H1 (cell line): ENCODE measurements around the gene ARHGEF10L. TPM values are rescaled to one million over a fixed set of nuclear protein-coding genes. Genes with fewer than 3 reads are reported as not detected.
A peak's percentile ranks its signal among the peaks of the same experiment; 100 is the strongest.

ENCODE experiments used
- CTCF ChIA-PET: fragments of 300-600 bp; sonication (Branson Sonifier 250); formaldehyde crosslinking; loops from one replicate; lab custom pipeline; 2021; ENCODE audit not compliant: partially characterized antibody; lab: Charles Lee
- POLR2A ChIA-PET: fragments of 300-600 bp; sonication (Branson Sonifier 250); formaldehyde crosslinking; loops from one replicate; lab custom pipeline; 2021; ENCODE audit warnings: inconsistent platforms; ENCODE audit not compliant: partially characterized antibody; lab: Charles Lee
- DNase-seq, 2 experiments: peaks; one replicate each; pipeline versions ENCODE4 v3.0.0 to v3.0.0-alpha.2; 2010 to 2022; ENCODE audit warnings: low spot score in 2 of 2, low read depth in 1 of 2, mixed read lengths in 1 of 2
- FAIRE-seq: peaks from 2 replicates; lab custom pipeline; 2011; peaks lifted over from hg19 to GRCh38; lab: Jason Lieb, UNC
- H2AFZ ChIP-seq: 2 replicates; pipeline ENCODE4 v1.8.1; 2012; ENCODE audit warnings: low read length, inconsistent platforms
- H2AK5ac ChIP-seq: 2 replicates; pipeline ENCODE4 v1.6.1; 2013; ENCODE audit warnings: low read depth, low read length
- H2BK120ac ChIP-seq: replicated peaks from 2 replicates; pipeline ENCODE3; 2013; ENCODE audit warnings: low read depth, low read length, inconsistent platforms
- H2BK12ac ChIP-seq: 2 replicates; pipeline ENCODE4 v1.6.1; 2013; ENCODE audit warnings: low read depth, low read length
- H2BK15ac ChIP-seq: 2 replicates; pipeline ENCODE4 v1.6.1; 2013; ENCODE audit warnings: low read length
- H2BK20ac ChIP-seq: 2 replicates; pipeline ENCODE4 v1.6.1; 2013; ENCODE audit warnings: low read length
- H2BK5ac ChIP-seq: 2 replicates; pipeline ENCODE4 v1.6.1; 2013; ENCODE audit warnings: low read depth, low read length
- H3K14ac ChIP-seq: 2 replicates; pipeline ENCODE4 v1.6.1; 2013; ENCODE audit warnings: inconsistent platforms; ENCODE audit not compliant: insufficient read length
- H3K18ac ChIP-seq: 2 replicates; pipeline ENCODE4 v1.6.1; 2013; ENCODE audit warnings: low read length; ENCODE audit errors: extremely low read depth
- H3K23ac ChIP-seq: 2 replicates; pipeline ENCODE4 v1.6.1; 2013; ENCODE audit warnings: inconsistent platforms; ENCODE audit not compliant: insufficient read length
- H3K23me2 ChIP-seq: 2 replicates; pipeline ENCODE4 v1.6.1; 2013; ENCODE audit warnings: low read depth, low read length
- H3K27ac ChIP-seq: 2 replicates; pipeline ENCODE4 v1.6.1; 2011; ENCODE audit warnings: low read depth, low read length, inconsistent platforms
- H3K27me3 ChIP-seq, 4 experiments: replicated peaks in 1 of 4; 1 replicate in 1 of 4; 2 replicates in 3 of 4; pipeline versions ENCODE4 v1.6.1 to v1.8.1; 2011 to 2013; ENCODE audit warnings: low read length in 3 of 4, mild to moderate bottlenecking in 3 of 4, inconsistent platforms in 2 of 4, mixed read lengths in 2 of 4, moderate library complexity in 1 of 4; ENCODE audit not compliant: control insufficient read depth in 3 of 4, insufficient read depth in 3 of 4; ENCODE audit errors: extremely low read depth in 1 of 4
- H3K36me3 ChIP-seq, 4 experiments: 2 replicates each; pipeline versions ENCODE4 v1.6.1 to v1.8.1; 2011 to 2013; ENCODE audit warnings: mild to moderate bottlenecking in 4 of 4, low read length in 3 of 4, moderate library complexity in 2 of 4, control low read depth in 1 of 4, inconsistent platforms in 1 of 4; ENCODE audit not compliant: insufficient read depth in 4 of 4, control insufficient read depth in 2 of 4
- H3K4ac ChIP-seq: replicated peaks from 2 replicates; pipeline ENCODE3; 2013; ENCODE audit warnings: low read length, low read depth, mixed read lengths, inconsistent platforms; ENCODE audit not compliant: insufficient read length
- H3K4me1 ChIP-seq, 4 experiments: replicated peaks in 1 of 4; 1 replicate in 1 of 4; 2 replicates in 3 of 4; pipeline versions ENCODE4 v1.6.1 to v1.8.1; 2011 to 2013; ENCODE audit warnings: low read length in 3 of 4, inconsistent platforms in 2 of 4, mixed read lengths in 1 of 4; ENCODE audit not compliant: insufficient read depth in 4 of 4, control insufficient read depth in 3 of 4
- H3K4me2 ChIP-seq, 2 experiments: 2 replicates each; pipeline versions ENCODE4 v1.6.1 to v1.8.1; 2011 to 2013; ENCODE audit warnings: low read depth in 2 of 2, low read length in 2 of 2, control low read depth in 1 of 2, inconsistent platforms in 1 of 2, mild to moderate bottlenecking in 1 of 2; ENCODE audit not compliant: insufficient read depth in 1 of 2
- H3K4me3 ChIP-seq, 4 experiments: fragments of 200-600, 300-600 bp in 1 of 4; sonication (generic), shearing (Covaris generic), sonication (Bioruptor Twin) in 1 of 4; 2 replicates each; pipeline versions ENCODE4 v1.5.1 to v1.8.1; 2011 to 2016; ENCODE audit warnings: low read length in 4 of 4, low read depth in 3 of 4, control low read depth in 2 of 4, inconsistent platforms in 2 of 4, mild to moderate bottlenecking in 2 of 4, mixed read lengths in 1 of 4, moderate library complexity in 1 of 4; ENCODE audit not compliant: insufficient read depth in 2 of 4; ENCODE audit errors: extremely low read depth in 1 of 4
- H3K56ac ChIP-seq: replicated peaks from 2 replicates; pipeline ENCODE3; 2013; ENCODE audit warnings: low read depth, mild to moderate bottlenecking, mixed read lengths, low read length, inconsistent platforms; ENCODE audit not compliant: insufficient read length
- H3K79me1 ChIP-seq: 2 replicates; pipeline ENCODE4 v1.6.1; 2013; ENCODE audit warnings: low read depth, low read length, control low read depth
- H3K79me2 ChIP-seq, 2 experiments: 2 replicates each; pipeline versions ENCODE4 v1.6.1 to v1.8.1; 2012 to 2013; ENCODE audit warnings: low read length in 2 of 2, mild to moderate bottlenecking in 2 of 2, inconsistent platforms in 1 of 2; ENCODE audit not compliant: insufficient read depth in 2 of 2, control insufficient read depth in 1 of 2
- H3K9ac ChIP-seq, 4 experiments: replicated peaks in 1 of 4; 1 replicate in 1 of 4; 2 replicates in 3 of 4; pipeline versions ENCODE4 v1.6.1 to v1.8.1; 2011 to 2013; ENCODE audit warnings: low read depth in 3 of 4, low read length in 3 of 4, control low read depth in 2 of 4, mild to moderate bottlenecking in 2 of 4, moderate library complexity in 2 of 4, inconsistent platforms in 1 of 4; ENCODE audit errors: extremely low read depth in 1 of 4
- H3K9me3 ChIP-seq, 2 experiments: 2 replicates each; pipeline versions ENCODE4 v1.6.1 to v1.8.1; 2012 to 2013; ENCODE audit warnings: mild to moderate bottlenecking in 2 of 2, moderate library complexity in 2 of 2, control low read depth in 1 of 2, inconsistent platforms in 1 of 2, low read depth in 1 of 2, low read length in 1 of 2, mixed read lengths in 1 of 2; ENCODE audit not compliant: insufficient read depth in 2 of 2
- H4K20me1 ChIP-seq, 2 experiments: replicated peaks in 1 of 2; 2 replicates each; pipeline versions ENCODE3 to v1.8.1; 2011 to 2013; ENCODE audit warnings: inconsistent platforms in 2 of 2, low read length in 2 of 2, mild to moderate bottlenecking in 1 of 2; ENCODE audit not compliant: insufficient read depth in 2 of 2, control insufficient read depth in 1 of 2
- H4K5ac ChIP-seq: 2 replicates; pipeline ENCODE4 v1.6.1; 2013; ENCODE audit warnings: low read length, low read depth, mixed read lengths, inconsistent platforms; ENCODE audit not compliant: insufficient read length
- H4K8ac ChIP-seq: 2 replicates; pipeline ENCODE4 v1.8.0; 2013; ENCODE audit warnings: mild to moderate bottlenecking, moderate library complexity, low read length, inconsistent platforms; ENCODE audit not compliant: insufficient read depth; ENCODE audit errors: extremely low read depth
- H4K91ac ChIP-seq: replicated peaks from 2 replicates; pipeline ENCODE3; 2013; ENCODE audit warnings: low read length, mixed read lengths, inconsistent platforms; ENCODE audit not compliant: insufficient read length
- BACH1 ChIP-seq: IDR thresholded peaks from 2 replicates; pipeline ENCODE4 v1.6.1; 2012; ENCODE audit warnings: low read length, improper control_type of control experiment
- BCL11A ChIP-seq, 2 experiments: IDR thresholded peaks; one replicate each; pipeline ENCODE4 v1.6.1; 2011; ENCODE audit warnings: low read depth in 2 of 2, low read length in 2 of 2, mild to moderate bottlenecking in 2 of 2
- CHD1 ChIP-seq: IDR thresholded peaks from 2 replicates; pipeline ENCODE4 v1.6.1; 2012; ENCODE audit warnings: low read depth, low read length, improper control_type of control experiment
- CREB1 ChIP-seq: IDR thresholded peaks from 2 replicates; pipeline ENCODE4 v1.6.1; 2012; ENCODE audit warnings: inconsistent platforms
- MAX ChIP-seq: IDR thresholded peaks from 2 replicates; pipeline ENCODE4 v1.6.1; 2012; ENCODE audit warnings: inconsistent platforms
- NANOG ChIP-seq: IDR thresholded peaks from 2 replicates; pipeline ENCODE4 v1.6.1; 2011; ENCODE audit warnings: low read length, low read depth, mild to moderate bottlenecking, inconsistent platforms; ENCODE audit not compliant: insufficient read depth, poor library complexity, severe bottlenecking
- POLR2A ChIP-seq, 2 experiments: IDR thresholded peaks; 1 replicate in 1 of 2; 2 replicates in 1 of 2; pipeline ENCODE4 v1.6.1; 2011; ENCODE audit warnings: low read depth in 2 of 2, low read length in 2 of 2, mild to moderate bottlenecking in 2 of 2; ENCODE audit errors: control extremely low read depth in 1 of 2
- POLR2AphosphoS5 ChIP-seq: IDR thresholded peaks from 2 replicates; pipeline ENCODE4 v1.6.1; 2011; ENCODE audit warnings: low read depth, low read length
- SIN3A ChIP-seq, 2 experiments: IDR thresholded peaks in 1 of 2; conservative IDR thresholded peaks in 1 of 2; 2 replicates each; pipeline ENCODE4 v1.6.1; 2011 to 2012; ENCODE audit warnings: low read length in 2 of 2, improper control_type of control experiment in 1 of 2, low read depth in 1 of 2, mild to moderate bottlenecking in 1 of 2
- SIRT6 ChIP-seq: IDR thresholded peaks from one replicate; pipeline ENCODE4 v1.7.1; 2012; ENCODE audit warnings: low read length, inconsistent platforms
- SP2 ChIP-seq: IDR thresholded peaks from 2 replicates; pipeline ENCODE4 v1.6.1; 2012; ENCODE audit warnings: mild to moderate bottlenecking, low read length, inconsistent platforms
- SUZ12 ChIP-seq: fragments of 200-600 bp; sonication (generic); IDR thresholded peaks from 2 replicates; pipeline ENCODE4 v1.6.1; 2012; ENCODE audit warnings: mild to moderate bottlenecking, inconsistent platforms, low read length, moderate library complexity, mixed read lengths
- TAF7 ChIP-seq: optimal IDR thresholded peaks from 2 replicates; pipeline ENCODE3; 2011; ENCODE audit warnings: low read depth, mild to moderate bottlenecking, inconsistent platforms, low read length, moderate library complexity, borderline replicate concordance
- TEAD4 ChIP-seq: IDR thresholded peaks from 2 replicates; pipeline ENCODE4 v1.6.1; 2012; ENCODE audit warnings: low read depth, low read length, inconsistent platforms, mixed read lengths
- WGBS, 2 experiments: shearing (Covaris generic) in 1 of 2; methylation state at CpG; one replicate each; pipeline versions ENCODE4 v1.1.6 to v1.1.7; 2013 to 2015; ENCODE audit warnings: low lambda C conversion rate in 2 of 2, mixed read lengths in 2 of 2, inconsistent platforms in 1 of 2, low coverage in 1 of 2, missing lambda C conversion rate in 1 of 2; ENCODE audit not compliant: insufficient replicate concordance in 2 of 2, insufficient coverage in 1 of 2, insufficient read length in 1 of 2; ENCODE audit errors: extremely low coverage in 1 of 2, missing lambda C conversion rate in 1 of 2; 5-methylcytosine and 5-hydroxymethylcytosine counted together
- polyA plus RNA-seq, 7 experiments: library from polyadenylated mRNA; depleted of rRNA in 3 of 7; stranded (reverse) in 5 of 7; unstranded in 2 of 7; fragments of >200 nt in 5 of 7; fragments of 200-250 nt in 2 of 7; gene quantifications; 1 replicate in 5 of 7; 2 replicates in 1 of 7; 4 replicates in 1 of 7; pipeline versions ENCODE4 v1.2.1 to v1.2.3, GENCODE V29; 2011 to 2013; ENCODE audit warnings: missing spikeins in 2 of 7, mixed read lengths in 2 of 7
- total RNA-seq: library from RNA; stranded (reverse); fragmentation: NEBNext Ultra II Directional; extraction: Animal tissue kit (Norgen Biotek cat#: 25700); gene quantifications from 2 replicates; pipeline ENCODE4 v1.2.1, GENCODE V29; 2021
- TF ChIP-seq, protein P1 (sequence below): IDR thresholded peaks from 2 replicates; pipeline ENCODE4 v1.6.1; 2012; ENCODE audit warnings: inconsistent platforms

The ARHGEF10L gene
- total and polyA plus RNA-seq, 2 of the 8 experiments (the other 6 are each of a cell fraction or from before 2014, with no cell fraction given): 33.6 to 39.6 TPM

GRCh38 chr1:17509363-17509762, 30.1 kb upstream of the ARHGEF10L start:
- H3K14ac ChIP-seq: no peak overlapping the region
- H3K36me3 ChIP-seq: no peaks in the 10 kb centered on the region
- 0 out of 2 replicates have a peak overlapping the region, but pooled peaks have one; percentile 19 for H2BK15ac ChIP-seq
- no peaks in the 10 kb centered on the region for H4K20me1 ChIP-seq
- ChIA-PET POLR2A (no interaction called here), CTCF (interaction anchor here (2.0 to 29.1 kb wide), 4 partner anchors 12 to 112 kb away, joined by 7 to 1640 read pairs (median 58); partner anchors contain the start of gene ARHGEF10L)
- no peak overlapping the region for H3K4me3 ChIP-seq
- H4K8ac ChIP-seq: no peak overlapping the region; the same call in 1 of the 2 replicates
- H3K9ac ChIP-seq: no peak overlapping the region
- no peak for DNase-seq
- no peak overlapping the region for H2AFZ ChIP-seq
- peak overlapping the region; percentile 71; the same call in 1 of the 2 replicates for H2BK12ac ChIP-seq
- H4K91ac ChIP-seq: peak overlapping the region; percentile 67
- H3K18ac ChIP-seq: no peak overlapping the region
- no peak overlapping the region for H3K27ac ChIP-seq
- no peak overlapping the region for H3K23ac ChIP-seq
- H3K9me3 ChIP-seq: no peaks in the 10 kb centered on the region
- FAIRE-seq: no peak
- no peak overlapping the region for H2BK120ac ChIP-seq
- H3K4ac ChIP-seq: no peak overlapping the region
- H3K4me1 ChIP-seq: no peaks in the 10 kb centered on the region; a peak in 1 of 7 replicates
- H4K5ac ChIP-seq: no peak overlapping the region
- H3K23me2 ChIP-seq: peaks cover 2% of the 10 kb centered on the region; the same call in 1 of the 2 replicates
- H3K79me1 ChIP-seq: no peaks in the 10 kb centered on the region
- no peaks in the 10 kb centered on the region for H3K79me2 ChIP-seq
- H3K4me2 ChIP-seq: no peak overlapping the region
- no peak overlapping the region for H2BK20ac ChIP-seq
- no peaks in the 10 kb centered on the region for H3K27me3 ChIP-seq
- H3K56ac ChIP-seq: no peak overlapping the region
- H2AK5ac ChIP-seq: no peak overlapping the region
- WGBS, 2 experiments: 87% methylated on average over 8 of the region's 8 CpGs; no CpG with 5 or more reads in 1 of the 2 experiments
- no peak overlapping the region for H2BK5ac ChIP-seq
- TF ChIP-seq CHD1: no peak
- TF ChIP-seq SIRT6: no peak
- no peak for TF ChIP-seq TEAD4
- no peak for TF ChIP-seq MAX
- TF ChIP-seq BCL11A (IDR thresholded peaks at IDR 0.05; ENCODE audit: low read depth in 2 of 2, low read length in 2 of 2): no peak
- TF ChIP-seq POLR2A (IDR thresholded peaks at IDR 0.05; ENCODE audit: control extremely low read depth in 1 of 2, low read depth in 2 of 2, low read length in 2 of 2): no peak
- no peak for TF ChIP-seq CREB1
- TF ChIP-seq TAF7: no peak
- no peak for TF ChIP-seq BACH1
- no peak for TF ChIP-seq SP2
- no peak for TF ChIP-seq POLR2AphosphoS5
- no peak for TF ChIP-seq NANOG
- no peak for TF ChIP-seq SUZ12
- TF ChIP-seq SIN3A (conservative IDR thresholded peaks at IDR 0.05 in 1 of 2, IDR thresholded peaks at IDR 0.05 in 1 of 2; ENCODE audit: low read depth in 1 of 2, low read length in 2 of 2): no peak
- TF ChIP-seq, protein P1, sequence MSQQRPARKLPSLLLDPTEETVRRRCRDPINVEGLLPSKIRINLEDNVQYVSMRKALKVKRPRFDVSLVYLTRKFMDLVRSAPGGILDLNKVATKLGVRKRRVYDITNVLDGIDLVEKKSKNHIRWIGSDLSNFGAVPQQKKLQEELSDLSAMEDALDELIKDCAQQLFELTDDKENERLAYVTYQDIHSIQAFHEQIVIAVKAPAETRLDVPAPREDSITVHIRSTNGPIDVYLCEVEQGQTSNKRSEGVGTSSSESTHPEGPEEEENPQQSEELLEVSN: no peak
